Stimulated activated CD4-positive, alpha-beta T cell treated with anti-CD3 and anti-CD28 coated beads, TNF-alpha, amount 100 ng/mL, for 1 hour (primary cell): ENCODE measurements around the gene NIPBL.
"Not testable (repeated sequence)": the region's sequence is repeated elsewhere in the genome, so short reads cannot be mapped to it uniquely, and the experiment has no call there.

Source experiments
- DNase-seq, 3 donors: peaks; one replicate each; pipeline ENCODE4 v3.0.0-alpha.2; 2020; ENCODE audit warnings: low read depth in 3 of 3, low spot score in 1 of 3

The NIPBL gene

GRCh38 chr5:37086026-37086425 is 209.5 kb downstream of the NIPBL start:
- DNase-seq = not testable (repeated sequence)

GRCh38 chr5:37086466-37087173 is 210.1 kb downstream of the NIPBL start:
- DNase-seq = no peak

GRCh38 chr5:37088009-37088408 is 211.4 kb downstream of the NIPBL start:
- no peak for DNase-seq

GRCh38 chr5:37090123-37090726 is 213.7 kb downstream of the NIPBL start:
- no peak for DNase-seq

- DNase-seq = no peak
Measured at GRCh38 chr5:37090781-37091180, 214.2 kb downstream of the NIPBL start.

GRCh38 chr5:37093795-37094194 is 217.2 kb downstream of the NIPBL start:
- not testable (repeated sequence) for DNase-seq

- not testable (repeated sequence) for DNase-seq
Measured at GRCh38 chr5:37099267-37099666, 222.7 kb downstream of the NIPBL start.

GRCh38 chr5:37103302-37103701 is 226.7 kb downstream of the NIPBL start:
- no peak for DNase-seq

GRCh38 chr5:37109338-37109737 is 232.8 kb downstream of the NIPBL start:
- no peak for DNase-seq

- DNase-seq = no peak
Measured at GRCh38 chr5:37110135-37110534, 233.6 kb downstream of the NIPBL start.

GRCh38 chr5:37111426-37112382 is 235.1 kb downstream of the NIPBL start:
- DNase-seq = no peak

- no peak for DNase-seq
Measured at GRCh38 chr5:37112383-37112991, 235.9 kb downstream of the NIPBL start.
